ENCODE data around the gene RRAS. TPM values are rescaled to one million over a fixed set of nuclear protein-coding genes. Genes with fewer than 3 reads are reported as not detected.

The RRAS gene
- polyA plus RNA-seq, 1 of the 3 experiments (the other 2 are of a cell fraction), result 141 TPM

- Histone ChIP-seq H2AFZ (ENCODE audit: low read depth) (no peak overlapping the region), H3F3A (replicated peaks; ENCODE audit: insufficient read depth) (peaks cover 15% of the 10 kb centered on the region), H3K9me3 (no peaks in the 10 kb centered on the region), H3K9me2 (no peaks in the 10 kb centered on the region), H3K27me3 (ENCODE audit: insufficient read depth) (no peaks in the 10 kb centered on the region), H3K36me3 (replicated peaks in 1 of 2; ENCODE audit: control insufficient read depth in 1 of 2, insufficient read depth in 2 of 2, low read length in 1 of 2) (peaks cover 35 to 57% of the 10 kb centered on the region in 2 experiments), H3K4me1 (ENCODE audit: control insufficient read depth in 1 of 2, insufficient read depth in 2 of 2, low read depth in 1 of 2, low read length in 1 of 2) (peaks cover 15 to 19% of the 10 kb centered on the region in 2 experiments; a peak in 3 of 4 replicates), H3K79me2 (ENCODE audit: insufficient read depth) (peaks cover 38% of the 10 kb centered on the region), H4K20me1 (ENCODE audit: insufficient read depth) (peaks cover 40% of the 10 kb centered on the region), H3K27ac (ENCODE audit: low read depth in 2 of 2, low read length in 1 of 2) (no peak overlapping the region), H3K4me3 (ENCODE audit: low read depth in 2 of 2, low read length in 1 of 2) (no peak overlapping the region), H3K9ac (no peak overlapping the region), H3K4me2 (no peak overlapping the region)
- WGBS (ENCODE audit: low lambda C conversion rate), result 90% methylated on average over 29 of the region's 35 CpGs
- ChIA-PET CTCF (interaction anchor here (0.6 to 2.0 kb wide), 4 partner anchors 8 to 138 kb away, joined by 3 to 7 read pairs (median 4); partner anchors contain the start of gene PRMT1), POLR2A (no interaction called here)
- TF ChIP-seq ZBTB33 (IDR thresholded peaks at IDR 0.05; ENCODE audit: borderline replicate concordance, low read depth) (no peak), CTCF (IDR thresholded peaks at IDR 0.05) (peak; percentile 50), FOSL2 (IDR thresholded peaks at IDR 0.05; ENCODE audit: borderline replicate concordance, low read depth) (no peak), SIN3A (IDR thresholded peaks at IDR 0.05; ENCODE audit: borderline replicate concordance, low read depth, low read length) (no peak), YY1 (IDR thresholded peaks at IDR 0.05; ENCODE audit: low read depth) (no peak), IRF3 (IDR thresholded peaks at IDR 0.05; ENCODE audit: low read depth, low read length) (no peak), NFIC (IDR thresholded peaks at IDR 0.05; ENCODE audit: borderline replicate concordance) (no peak)
- peak; percentile 68 for DNase-seq
Observed at GRCh38 chr19:49684251-49684982, 44.5 kb upstream of the RRAS start.

GRCh38 chr19:49683814-49684250 lies 43.9 kb upstream of the RRAS start:
- Histone ChIP-seq H2AFZ (ENCODE audit: low read depth) (no peak overlapping the region), H3K36me3 (replicated peaks in 1 of 2; ENCODE audit: control insufficient read depth in 1 of 2, insufficient read depth in 2 of 2, low read length in 1 of 2) (peaks cover 35 to 57% of the 10 kb centered on the region in 2 experiments), H3K4me3 (ENCODE audit: low read depth in 2 of 2, low read length in 1 of 2) (no peak overlapping the region), H3K9me2 (no peaks in the 10 kb centered on the region), H3K9me3 (no peaks in the 10 kb centered on the region), H3K79me2 (ENCODE audit: insufficient read depth) (peaks cover 44% of the 10 kb centered on the region), H3K27me3 (ENCODE audit: insufficient read depth) (no peaks in the 10 kb centered on the region), H3K9ac (no peak overlapping the region), H3K4me1 (ENCODE audit: control insufficient read depth in 1 of 2, insufficient read depth in 2 of 2, low read depth in 1 of 2, low read length in 1 of 2) (peaks cover 16 to 18% of the 10 kb centered on the region in 2 experiments; a peak in 3 of 4 replicates), H3K27ac (ENCODE audit: low read depth in 2 of 2, low read length in 1 of 2) (no peak overlapping the region; a peak in 1 of 4 replicates), H3K4me2 (no peak overlapping the region), H3F3A (replicated peaks; ENCODE audit: insufficient read depth) (peaks cover 15% of the 10 kb centered on the region), H4K20me1 (ENCODE audit: insufficient read depth) (peaks cover 46% of the 10 kb centered on the region)
- ChIA-PET POLR2A (no interaction called here), CTCF (interaction anchor here (0.6 to 2.0 kb wide), 3 partner anchors 11 to 137 kb away, joined by 3 to 7 read pairs (median 4); no protein-coding TSS in a partner anchor)
- TF ChIP-seq FOXJ3 (CRISPR knock-in tag; IDR thresholded peaks at IDR 0.05) (no peak), EZH2phosphoT487 (IDR thresholded peaks at IDR 0.05; ENCODE audit: borderline replicate concordance, low read depth) (no peak)
- no peak for DNase-seq
- 95% methylated on average over 18 of the region's 18 CpGs for WGBS (ENCODE audit: low lambda C conversion rate)

Data from SK-N-SH (cell line).